Activated CD4-positive, alpha-beta T cell treated with anti-CD3 and anti-CD28 coated beads, Interleukin-2, amount 50 U/mL, for 16 hours (primary cell): ENCODE measurements around the gene MRPS18A.
"Not testable (repeated sequence)": the region's sequence is repeated elsewhere in the genome, so short reads cannot be mapped to it uniquely, and the experiment has no call there.

Experiments used
- DNase-seq: peaks from one replicate; pipeline ENCODE4 v3.0.0-alpha.2; 2020

MRPS18A gene

GRCh38 chr6:43669050-43669921, 18.3 kb downstream of the MRPS18A start:
- no peak for DNase-seq

DNA sequence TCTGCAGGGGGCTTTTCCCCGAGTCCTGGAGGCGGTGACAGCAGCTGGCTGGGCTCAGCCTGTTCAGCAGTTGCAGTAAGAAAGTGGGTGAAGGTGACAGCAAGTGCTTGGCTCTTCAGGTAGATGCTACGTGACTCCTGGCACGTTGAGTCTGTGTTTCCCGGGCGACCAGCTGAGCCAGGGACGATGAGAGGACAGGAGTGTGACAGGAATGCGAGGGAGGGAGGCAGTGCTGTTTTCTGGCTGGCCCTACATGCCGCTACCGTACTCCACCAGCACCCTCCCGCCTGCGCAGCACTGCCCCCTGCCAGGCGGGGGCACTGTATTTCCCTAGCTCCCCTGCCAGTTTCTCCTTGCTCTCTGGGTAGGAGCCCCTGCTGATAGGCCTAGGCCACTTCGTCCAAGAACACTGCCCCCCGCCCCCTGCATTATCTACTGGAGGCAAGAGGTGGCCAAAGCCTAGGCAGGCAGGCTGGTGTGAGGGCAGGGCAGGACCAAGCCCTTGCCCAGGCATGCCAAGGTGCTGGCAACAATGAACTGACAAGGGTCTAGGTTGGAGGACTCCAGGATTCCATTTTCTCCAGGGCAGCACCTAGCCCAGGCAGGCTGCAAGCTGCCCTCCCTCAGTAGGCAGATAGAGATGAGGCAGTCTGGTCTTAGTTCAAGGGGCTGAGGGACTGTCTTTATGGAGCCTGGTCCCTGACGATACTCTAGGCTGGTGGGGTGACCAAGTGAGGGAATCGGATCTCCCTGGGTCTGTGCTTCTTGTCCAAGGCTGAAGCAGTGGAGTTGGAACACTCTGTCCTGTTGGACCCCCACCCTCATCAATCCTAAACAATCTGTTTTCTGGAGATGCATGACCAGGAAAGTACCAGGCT, 19.2 kb downstream of the MRPS18A start:
- DNase-seq = peak; percentile 53

GRCh38 chr6:43667245-43668150, 20.1 kb downstream of the MRPS18A start:
- peak; percentile 83 for DNase-seq

DNA sequence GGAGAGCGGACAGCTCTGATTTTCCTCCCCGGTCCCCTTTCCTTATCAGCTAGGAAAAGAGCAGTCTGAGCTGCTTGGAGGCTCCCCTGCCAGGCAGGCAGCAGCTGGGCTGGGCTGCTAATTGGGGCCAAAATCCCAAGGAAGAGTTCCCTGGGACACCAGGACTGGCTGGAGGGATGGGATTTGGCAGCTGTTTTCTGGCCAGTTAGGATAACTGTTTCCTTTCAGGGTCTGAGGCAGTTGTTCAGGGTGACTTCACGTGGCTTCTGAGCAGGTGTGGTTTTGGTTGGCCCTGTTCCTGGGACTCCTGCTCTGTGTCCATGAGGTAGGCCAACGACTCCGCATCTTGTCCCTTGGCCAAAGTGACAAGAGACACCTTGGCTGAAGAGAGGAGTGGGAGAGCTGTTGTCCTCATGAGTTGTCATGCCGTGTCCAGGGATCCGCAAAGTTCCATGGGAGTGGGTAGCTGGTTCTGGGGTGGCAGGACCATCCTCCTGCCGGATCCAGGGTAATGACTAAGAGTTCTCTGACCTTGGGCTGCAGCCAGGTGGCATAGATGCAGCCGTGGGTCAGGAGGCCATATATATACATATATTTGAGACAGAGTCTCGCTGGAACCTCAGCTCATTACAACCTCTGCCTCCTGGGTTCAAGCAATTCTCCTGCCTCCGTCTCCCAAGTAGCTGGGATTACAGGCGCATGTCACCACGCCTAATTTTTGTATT, 21.2 kb downstream of the MRPS18A start:
- DNase-seq = no peak

DNA sequence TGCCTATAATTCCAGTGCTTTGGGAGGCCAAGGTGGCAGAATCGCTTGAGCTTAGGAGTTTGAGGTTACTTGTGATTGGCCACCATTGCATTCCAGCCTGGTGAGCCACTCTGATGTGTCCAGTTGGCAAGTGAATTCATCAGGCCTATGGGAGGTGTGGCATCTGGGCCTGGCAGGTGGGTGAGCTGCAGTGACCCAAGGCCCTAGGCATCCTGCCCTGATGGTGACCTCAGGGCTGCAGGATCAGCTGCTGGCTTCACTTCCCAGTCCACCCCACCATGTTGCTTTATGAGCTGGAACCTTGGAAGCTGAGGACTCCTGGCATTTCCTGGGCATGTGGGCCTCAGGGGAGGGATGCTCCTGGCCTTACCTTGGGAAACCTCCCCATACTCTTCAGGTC, 22.2 kb downstream of the MRPS18A start:
- DNase-seq = no peak

DNA sequence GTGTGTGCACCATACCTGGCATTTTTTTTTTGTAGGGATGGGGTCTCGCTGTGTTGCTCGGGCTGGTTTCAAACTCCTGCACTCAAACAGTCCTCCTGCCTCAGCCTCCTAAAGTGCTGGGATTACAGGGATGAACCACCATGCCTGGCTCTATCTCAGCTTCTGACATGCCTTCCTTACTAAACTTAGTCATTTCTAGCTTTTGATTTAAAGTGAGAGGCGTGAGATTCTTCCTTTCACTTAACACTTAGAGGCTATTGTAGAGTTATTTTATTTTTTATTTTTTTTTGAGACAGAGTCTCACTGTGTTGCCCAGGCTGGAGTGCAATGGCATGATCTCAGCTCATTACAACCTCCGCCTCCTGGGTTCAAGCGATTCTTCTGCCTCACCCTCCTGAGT, 24.6 kb downstream of the MRPS18A start:
- peak; percentile 43 for DNase-seq

- DNase-seq = no peak
Measured at GRCh38 chr6:43658161-43658560, 29.4 kb downstream of the MRPS18A start.

DNA sequence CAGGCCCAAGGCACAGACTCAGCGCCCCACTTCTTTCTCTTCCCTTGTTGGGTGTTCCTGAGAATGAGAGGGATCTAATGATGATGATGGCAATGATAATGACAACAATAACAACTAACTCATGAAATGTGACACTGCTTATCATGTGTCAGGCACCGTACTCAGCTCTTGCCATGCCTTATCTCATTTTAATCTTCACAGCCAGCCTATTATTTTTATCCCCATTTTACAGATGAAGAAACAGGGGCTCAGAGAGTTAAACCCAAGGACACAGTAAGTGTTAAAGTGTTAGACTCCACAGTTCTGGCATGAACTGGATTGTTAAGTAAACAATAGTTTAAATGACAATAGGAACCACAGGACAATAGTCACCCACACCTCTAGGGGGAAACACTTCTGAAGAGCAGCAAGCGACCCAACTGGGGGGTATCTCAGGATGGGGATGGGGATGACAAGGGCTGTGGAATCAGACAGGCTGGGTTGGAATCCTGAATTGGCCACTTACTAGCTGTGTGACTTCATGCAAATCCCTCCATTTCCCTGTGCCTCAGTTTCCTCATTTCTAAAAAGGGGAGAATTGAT, 30.3 kb downstream of the MRPS18A start:
- DNase-seq = no peak

- DNase-seq = not testable (repeated sequence)
Measured at GRCh38 chr6:43652822-43653221, 34.8 kb downstream of the MRPS18A start.

- DNase-seq = no peak
Measured at GRCh38 chr6:43648248-43648647, 39.3 kb downstream of the MRPS18A start.

- DNase-seq = no peak
Measured at GRCh38 chr6:43647613-43648012, 40.0 kb downstream of the MRPS18A start.

- DNase-seq = no peak
Measured at GRCh38 chr6:43645613-43645964, 42.0 kb downstream of the MRPS18A start.

DNA sequence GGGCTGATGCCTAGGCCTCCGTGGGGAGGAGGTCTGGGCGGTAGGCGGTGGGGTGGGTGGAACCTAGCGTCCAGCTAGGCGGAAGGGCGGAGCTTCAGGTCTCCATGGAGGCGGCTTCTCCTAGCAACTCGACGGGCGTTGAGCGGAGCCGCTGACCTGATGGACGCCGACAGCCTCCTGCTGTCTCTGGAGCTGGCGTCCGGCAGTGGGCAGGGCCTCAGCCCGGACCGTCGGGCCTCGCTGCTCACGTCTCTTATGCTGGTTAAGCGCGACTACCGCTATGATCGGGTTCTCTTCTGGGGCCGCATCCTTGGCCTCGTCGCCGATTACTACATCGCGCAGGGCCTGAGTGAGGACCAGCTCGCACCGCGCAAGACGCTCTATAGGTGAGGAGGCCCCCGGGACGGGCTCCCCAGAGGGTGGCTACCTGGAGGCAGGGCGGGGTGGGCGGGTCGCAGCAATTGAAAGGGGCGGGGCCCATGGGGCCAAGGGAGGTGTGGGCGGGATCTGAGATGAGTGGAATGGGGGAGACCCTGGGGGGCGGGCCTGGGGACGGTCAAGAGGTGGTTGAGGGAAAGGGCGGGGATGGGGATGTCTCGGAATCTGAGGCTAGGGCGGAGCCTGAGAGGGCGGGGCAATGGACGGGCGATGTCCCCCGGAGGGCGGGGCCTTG, 42.5 kb downstream of the MRPS18A start, which contains the start of gene RSPH9:
RSPH9 (plus strand) TSS at position 97 of the 673 bp plus-strand sequence; CDS start at position 160, 63 bp downstream.
- peak; percentile 39 for DNase-seq

GRCh38 chr6:43639984-43640800, 47.4 kb downstream of the MRPS18A start:
- DNase-seq = no peak

DNA sequence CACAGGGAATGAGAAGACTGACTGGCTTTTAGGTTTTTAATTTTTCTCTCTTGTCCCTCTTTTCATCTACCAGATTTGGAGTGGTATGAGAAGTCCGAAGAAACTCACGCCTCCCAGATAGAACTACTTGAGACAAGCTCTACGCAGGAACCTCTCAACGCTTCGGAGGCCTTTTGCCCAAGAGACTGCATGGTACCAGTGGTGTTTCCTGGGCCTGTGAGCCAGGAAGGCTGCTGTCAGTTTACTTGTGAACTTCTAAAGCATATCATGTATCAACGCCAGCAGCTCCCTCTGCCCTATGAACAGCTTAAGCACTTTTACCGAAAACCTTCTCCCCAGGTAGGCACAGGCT, 51.3 kb downstream of the MRPS18A start:
- DNase-seq = peak; percentile 21

DNA sequence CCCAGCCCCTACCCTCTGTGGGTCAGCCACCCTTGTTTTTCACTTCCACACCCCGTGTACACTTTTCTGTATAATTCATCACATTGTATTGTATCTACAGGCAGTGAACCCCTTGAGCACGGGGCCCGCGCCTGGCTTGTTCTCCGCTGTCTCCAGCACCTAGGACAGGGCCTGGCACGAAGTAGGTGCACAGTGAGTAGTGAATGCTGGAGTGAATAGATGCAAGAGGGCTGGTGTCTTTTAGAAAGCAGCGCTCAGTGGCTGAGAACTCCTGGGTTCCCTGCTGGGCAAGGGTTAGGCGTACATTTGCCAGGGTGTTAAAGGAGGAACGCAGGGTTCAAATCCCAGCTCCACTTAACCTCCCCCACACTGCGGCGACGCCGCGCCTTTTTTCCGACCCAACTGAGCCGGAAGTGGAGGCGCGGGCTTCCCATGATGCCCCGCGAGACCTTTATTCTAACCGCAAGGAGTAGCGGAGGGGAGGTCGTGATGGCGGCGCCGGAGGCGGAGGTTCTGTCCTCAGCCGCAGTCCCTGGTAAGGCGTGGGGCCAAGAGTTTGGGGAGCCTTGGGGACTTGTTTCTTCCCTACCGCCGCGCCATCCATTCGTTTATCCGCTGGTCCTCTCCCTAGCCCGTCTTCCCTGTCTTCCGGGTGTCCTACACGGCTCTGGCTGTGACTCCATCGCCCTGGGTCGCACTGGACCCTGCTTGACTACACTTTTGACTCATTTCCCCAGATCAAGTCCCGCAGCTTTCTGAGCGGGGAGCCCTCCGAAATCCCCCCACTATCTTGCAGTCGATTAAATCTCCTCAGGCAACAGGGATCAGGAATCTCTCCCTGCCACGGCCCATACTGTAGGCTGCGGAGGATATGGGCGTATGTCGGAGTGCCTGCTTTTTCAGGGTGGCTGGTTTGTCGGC, 51.9 kb downstream of the MRPS18A start, which contains the start of gene MAD2L1BP:
MAD2L1BP (plus strand) TSS at position 454 of the 921 bp plus-strand sequence; CDS start at position 490, 36 bp downstream.
- peak; percentile 89 for DNase-seq

GRCh38 chr6:43634702-43635303, 52.8 kb downstream of the MRPS18A start:
- DNase-seq = no peak

DNA sequence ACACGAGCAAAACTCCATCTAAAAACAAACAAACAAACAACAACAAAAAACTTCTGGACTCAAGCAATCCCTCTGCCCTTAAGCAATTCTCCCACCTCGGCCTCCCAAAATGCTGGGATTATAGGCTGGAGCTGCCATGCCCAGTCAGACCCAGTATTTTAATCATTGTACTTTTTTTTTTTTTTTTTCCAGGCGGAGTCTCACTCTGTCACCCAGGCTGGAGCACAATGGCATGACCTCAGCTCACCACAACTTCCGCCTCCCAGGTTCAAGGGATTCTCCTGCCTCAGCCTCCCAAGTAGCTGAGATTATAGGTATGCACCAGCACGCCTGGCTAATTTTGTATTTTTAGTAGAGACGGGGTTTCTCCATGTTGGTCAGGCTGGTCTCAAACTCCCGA, 54.6 kb downstream of the MRPS18A start:
- not testable (repeated sequence) for DNase-seq
